ENCODE data around the gene CLINT1. TPM values are rescaled to one million over a fixed set of nuclear protein-coding genes. Genes with fewer than 3 reads are reported as not detected.
A peak's percentile ranks its signal among the peaks of the same experiment; 100 is the strongest.

Gene CLINT1
- total RNA-seq, 6 experiments from 2014 or later: 80.7 to 90.3 (median 85.5) TPM

- Mint-ChIP-seq H3K4me1 (ENCODE audit: low read depth) (peaks cover 21% of the 10 kb centered on the region), H3K4me3 (no peak overlapping the region), H3K27ac (no peak overlapping the region), H3K27me3 (ENCODE audit: insufficient read depth) (peaks cover 6% of the 10 kb centered on the region), H3K9me3 (no peaks in the 10 kb centered on the region), H3K36me3 (ENCODE audit: low read depth) (no peaks in the 10 kb centered on the region)
- peak; percentile 33 for DNase-seq
- TF ChIP-seq, protein P1, sequence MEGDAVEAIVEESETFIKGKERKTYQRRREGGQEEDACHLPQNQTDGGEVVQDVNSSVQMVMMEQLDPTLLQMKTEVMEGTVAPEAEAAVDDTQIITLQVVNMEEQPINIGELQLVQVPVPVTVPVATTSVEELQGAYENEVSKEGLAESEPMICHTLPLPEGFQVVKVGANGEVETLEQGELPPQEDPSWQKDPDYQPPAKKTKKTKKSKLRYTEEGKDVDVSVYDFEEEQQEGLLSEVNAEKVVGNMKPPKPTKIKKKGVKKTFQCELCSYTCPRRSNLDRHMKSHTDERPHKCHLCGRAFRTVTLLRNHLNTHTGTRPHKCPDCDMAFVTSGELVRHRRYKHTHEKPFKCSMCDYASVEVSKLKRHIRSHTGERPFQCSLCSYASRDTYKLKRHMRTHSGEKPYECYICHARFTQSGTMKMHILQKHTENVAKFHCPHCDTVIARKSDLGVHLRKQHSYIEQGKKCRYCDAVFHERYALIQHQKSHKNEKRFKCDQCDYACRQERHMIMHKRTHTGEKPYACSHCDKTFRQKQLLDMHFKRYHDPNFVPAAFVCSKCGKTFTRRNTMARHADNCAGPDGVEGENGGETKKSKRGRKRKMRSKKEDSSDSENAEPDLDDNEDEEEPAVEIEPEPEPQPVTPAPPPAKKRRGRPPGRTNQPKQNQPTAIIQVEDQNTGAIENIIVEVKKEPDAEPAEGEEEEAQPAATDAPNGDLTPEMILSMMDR (IDR thresholded peaks at IDR 0.05): no peak
Measured at GRCh38 chr5:157870837-157871834, 12.2 kb upstream of the CLINT1 start.

DNA sequence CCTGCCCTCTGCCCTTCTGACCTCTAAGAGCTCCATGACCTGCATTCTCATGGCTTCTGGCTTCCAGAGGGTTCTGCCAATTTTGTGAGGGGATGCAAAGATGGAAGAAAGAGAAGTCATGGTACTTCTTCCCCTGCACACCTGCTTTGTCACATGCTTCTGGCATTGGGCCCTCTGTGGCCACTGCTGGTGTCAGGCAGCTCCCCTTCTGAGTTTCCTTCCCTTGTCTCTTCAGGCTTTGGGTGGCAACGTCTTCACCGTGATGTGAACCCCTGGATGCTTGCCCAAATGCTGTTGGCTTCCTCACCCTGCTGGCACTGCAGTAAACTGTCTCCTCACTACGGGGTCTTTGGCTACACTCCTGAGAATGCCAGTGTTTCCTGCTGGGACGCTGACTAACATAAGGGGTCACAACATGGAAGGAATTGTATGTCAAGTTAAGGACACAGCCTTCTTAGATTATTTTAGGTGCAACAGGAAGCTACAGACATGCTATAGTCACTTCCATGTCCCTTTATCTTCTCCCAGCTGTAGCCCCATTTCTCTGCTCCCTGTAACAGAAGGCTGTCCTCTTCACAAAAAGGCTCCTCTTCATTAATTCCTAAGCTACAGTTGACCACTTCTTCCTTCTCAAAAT lies 8.9 kb upstream of the CLINT1 start:
- H3K27me3 Mint-ChIP-seq (ENCODE audit: insufficient read depth): peaks cover 6% of the 10 kb centered on the region
- H3K4me1 Mint-ChIP-seq (ENCODE audit: low read depth): peaks cover 28% of the 10 kb centered on the region
- TF ChIP-seq, protein P1 (IDR thresholded peaks at IDR 0.05): no peak
- no peak overlapping the region for H3K27ac Mint-ChIP-seq
- DNase-seq: no peak
- H3K4me3 Mint-ChIP-seq: no peak overlapping the region
- no peaks in the 10 kb centered on the region for H3K36me3 Mint-ChIP-seq (ENCODE audit: low read depth)
- H3K9me3 Mint-ChIP-seq: no peaks in the 10 kb centered on the region

- DNase-seq: no peak
- Mint-ChIP-seq H3K36me3 (ENCODE audit: low read depth) (no peaks in the 10 kb centered on the region), H3K4me3 (no peak overlapping the region), H3K4me1 (ENCODE audit: low read depth) (peaks cover 25% of the 10 kb centered on the region), H3K27ac (no peak overlapping the region), H3K9me3 (no peaks in the 10 kb centered on the region), H3K27me3 (ENCODE audit: insufficient read depth) (peaks cover 4% of the 10 kb centered on the region)
- TF ChIP-seq, protein P1 (IDR thresholded peaks at IDR 0.05): no peak
Measured at GRCh38 chr5:157866536-157866935, 7.6 kb upstream of the CLINT1 start.

- Mint-ChIP-seq H3K4me3 (no peak overlapping the region; the same call in 1 of the 2 replicates), H3K27me3 (ENCODE audit: insufficient read depth) (peaks cover 4% of the 10 kb centered on the region), H3K27ac (peak overlapping the region; percentile 70), H3K9me3 (no peaks in the 10 kb centered on the region), H3K36me3 (ENCODE audit: low read depth) (no peaks in the 10 kb centered on the region), H3K4me1 (ENCODE audit: low read depth) (peaks cover 18% of the 10 kb centered on the region)
- TF ChIP-seq, protein P1 (IDR thresholded peaks at IDR 0.05): no peak
- DNase-seq: peak; percentile 69
Measured at GRCh38 chr5:157865781-157866180, 6.8 kb upstream of the CLINT1 start.

DNA sequence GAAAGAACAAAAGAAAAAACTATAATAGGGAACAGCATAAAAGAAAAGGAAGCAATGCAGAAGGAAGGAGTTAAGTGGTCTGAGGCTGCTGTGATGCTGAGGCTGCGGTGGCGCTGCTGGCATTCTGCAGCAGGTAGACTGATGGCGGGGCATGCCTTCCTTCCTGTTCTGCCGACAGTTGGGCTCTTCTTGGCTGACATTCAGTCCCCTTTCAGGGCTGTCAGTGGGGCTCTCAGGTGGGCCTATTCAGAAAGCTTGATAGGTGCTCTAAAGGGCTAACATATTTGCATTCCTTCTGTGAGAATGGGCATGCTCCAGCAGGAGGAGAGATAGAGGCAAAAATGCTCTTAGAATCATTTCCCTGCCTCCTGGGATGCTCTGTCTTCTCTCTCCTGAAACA lies 5.1 kb upstream of the CLINT1 start:
- DNase-seq: no peak
- H3K27ac Mint-ChIP-seq: no peak overlapping the region
- peaks cover 26% of the 10 kb centered on the region for H3K4me1 Mint-ChIP-seq (ENCODE audit: low read depth)
- no peaks in the 10 kb centered on the region for H3K9me3 Mint-ChIP-seq
- no peak overlapping the region for H3K4me3 Mint-ChIP-seq
- no peaks in the 10 kb centered on the region for H3K36me3 Mint-ChIP-seq (ENCODE audit: low read depth)
- TF ChIP-seq, protein P1 (IDR thresholded peaks at IDR 0.05): no peak
- H3K27me3 Mint-ChIP-seq (ENCODE audit: insufficient read depth): peaks cover 3% of the 10 kb centered on the region

Measured in HFFc6 (cell line).